ENCODE data around the gene GABRG3. TPM values are rescaled to one million over a fixed set of nuclear protein-coding genes. Genes with fewer than 3 reads are reported as not detected.

Gene GABRG3
- total and polyA plus RNA-seq, 10 of the 15 experiments (the other 5 are each of a cell fraction or from before 2014, with no cell fraction given) = 0.15 TPM; not detected in 9

GRCh38 chr15:26929588-26929987, 41.4 kb upstream of the GABRG3 start (continued):
- no peak for TF ChIP-seq CBX5 (IDR thresholded peaks at IDR 0.05; ENCODE audit: low read depth)

- ChIA-PET SMC1A (ENCODE audit: uncharacterized antibody, unreplicated experiment) (no interaction called here), CTCF (no interaction called here), RAD21 (ENCODE audit: unreplicated experiment) (no interaction called here), POLR2A (no interaction called here)
- no peaks in the 10 kb centered on the region for H3K27me3 ChIP-seq (replicated peaks in 1 of 2; ENCODE audit: control insufficient read depth in 2 of 2, insufficient read depth in 2 of 2, low read length in 1 of 2)
- 28% methylated on average over 6 of the region's 6 CpGs for whole genome bisulfite sequencing (ENCODE audit: insufficient coverage, insufficient replicate concordance, low lambda C conversion rate, missing lambda C conversion rate)
- H3K9me3 ChIP-seq (replicated peaks; ENCODE audit: control insufficient read depth, insufficient read depth, low read length) = peaks cover 1% of the 10 kb centered on the region; the same call in 2 of the 3 replicates
- H3K4me1 ChIP-seq (ENCODE audit: control insufficient read depth, insufficient read depth, low read length) = no peaks in the 10 kb centered on the region
- no peaks in the 10 kb centered on the region for H4K20me1 ChIP-seq (ENCODE audit: control insufficient read depth, insufficient read depth)
- H3K36me3 ChIP-seq (ENCODE audit: control insufficient read depth in 2 of 2, insufficient read depth in 2 of 2, low read length in 1 of 2) = no peaks in the 10 kb centered on the region
- no peaks in the 10 kb centered on the region for H3K79me2 ChIP-seq (ENCODE audit: control insufficient read depth, insufficient read depth, low read length)
- BruUV-seq (replicated peaks) = no TSS peak
- H3K4me3 ChIP-seq = no peak overlapping the region
- in situ Hi-C loops (cut with MboI) (no loop called here), intact Hi-C loops (cut with micrococcal nuclease; ENCODE audit: unreplicated experiment) (no loop called here)
- FAIRE-seq (no peak), DNase-seq (ENCODE audit: low read depth, low spot score) (no peak), ATAC-seq (no peak)
- H2AFZ ChIP-seq (ENCODE audit: control insufficient read depth, low read depth, low read length) = no peak overlapping the region
- H3K4me2 ChIP-seq (ENCODE audit: control insufficient read depth, insufficient read depth) = no peak overlapping the region
- no peak overlapping the region for H3K9ac ChIP-seq (ENCODE audit: control insufficient read depth, insufficient read depth, low read length)
- no peak overlapping the region for H3K27ac ChIP-seq (ENCODE audit: control insufficient read depth, insufficient read depth)
- TF ChIP-seq SRF (IDR thresholded peaks at IDR 0.05; ENCODE audit: low read depth in 2 of 2, low read length in 2 of 2) = no peak
- no peak for TF ChIP-seq WRNIP1 (IDR thresholded peaks at IDR 0.05; ENCODE audit: borderline replicate concordance, low read depth, low read length)
- no peak for TF ChIP-seq SMAD1 (IDR thresholded peaks at IDR 0.05; ENCODE audit: low read depth, partially characterized antibody)
- no peak for TF ChIP-seq STAT1 (conservative IDR thresholded peaks at IDR 0.05)
- TF ChIP-seq SMAD5 (IDR thresholded peaks at IDR 0.05; ENCODE audit: low read depth) = no peak
- TF ChIP-seq ESRRA (IDR thresholded peaks at IDR 0.05; ENCODE audit: low read length) = no peak
Observed at GRCh38 chr15:26934848-26935247, 36.1 kb upstream of the GABRG3 start.

GRCh38 chr15:26935322-26935721, 35.7 kb upstream of the GABRG3 start:
- WGBS (ENCODE audit: insufficient coverage, insufficient replicate concordance, low lambda C conversion rate, missing lambda C conversion rate) = 36% methylated on average over 12 of the region's 12 CpGs
- H3K9me3 ChIP-seq (replicated peaks; ENCODE audit: control insufficient read depth, insufficient read depth, low read length) = peaks cover 1% of the 10 kb centered on the region; the same call in 2 of the 3 replicates
- no peak for FAIRE-seq
- no peaks in the 10 kb centered on the region for H3K4me1 ChIP-seq (ENCODE audit: control insufficient read depth, insufficient read depth, low read length)
- no peaks in the 10 kb centered on the region for H4K20me1 ChIP-seq (ENCODE audit: control insufficient read depth, insufficient read depth)
- H2AFZ ChIP-seq (ENCODE audit: control insufficient read depth, low read depth, low read length) = no peak overlapping the region
- in situ Hi-C loops (cut with MboI) (no loop called here), intact Hi-C loops (cut with micrococcal nuclease; ENCODE audit: unreplicated experiment) (no loop called here)
- no peak overlapping the region for H3K4me3 ChIP-seq
- SMC1A ChIA-PET (ENCODE audit: uncharacterized antibody, unreplicated experiment) = no interaction called here
- H3K4me2 ChIP-seq (ENCODE audit: control insufficient read depth, insufficient read depth) = no peak overlapping the region
- H3K9ac ChIP-seq (ENCODE audit: control insufficient read depth, insufficient read depth, low read length) = no peak overlapping the region
- ATAC-seq = no peak
- no peak for TF ChIP-seq POLR2AphosphoS5 (IDR thresholded peaks at IDR 0.05; ENCODE audit: low read length)
- no peak for TF ChIP-seq ASH2L (IDR thresholded peaks at IDR 0.05; ENCODE audit: borderline replicate concordance, low read depth)
- TF ChIP-seq SP1 (IDR thresholded peaks at IDR 0.05; ENCODE audit: low read depth, low read length) = no peak
- TF ChIP-seq SREBF2 (IDR thresholded peaks at IDR 0.05; ENCODE audit: low read length) = no peak
- TF ChIP-seq RCOR1 (conservative IDR thresholded peaks at IDR 0.05; ENCODE audit: low read depth, low read length) = no peak
- no peak for TF ChIP-seq HDAC2 (IDR thresholded peaks at IDR 0.05)
- no peak for TF ChIP-seq JUNB (IDR thresholded peaks at IDR 0.05)
- CTCF ChIA-PET = no interaction called here
- no peaks in the 10 kb centered on the region for H3K36me3 ChIP-seq (ENCODE audit: control insufficient read depth in 2 of 2, insufficient read depth in 2 of 2, low read length in 1 of 2)
- BruUV-seq (replicated peaks) = no TSS peak
- H3K79me2 ChIP-seq (ENCODE audit: control insufficient read depth, insufficient read depth, low read length) = no peaks in the 10 kb centered on the region
- no peaks in the 10 kb centered on the region for H3K27me3 ChIP-seq (replicated peaks in 1 of 2; ENCODE audit: control insufficient read depth in 2 of 2, insufficient read depth in 2 of 2, low read length in 1 of 2)
- RAD21 ChIA-PET (ENCODE audit: unreplicated experiment) = no interaction called here
- POLR2A ChIA-PET = no interaction called here
- no peak for DNase-seq (ENCODE audit: low read depth, low spot score)
- no peak overlapping the region for H3K27ac ChIP-seq (ENCODE audit: control insufficient read depth, insufficient read depth)
